GM19025 (cell line): ENCODE measurements around the gene NOC4L.

Experiments used
- ATAC-seq: cut with Tn5 transposase; IDR thresholded peaks from one replicate; pipeline ENCODE4 v1.9.1; 2021; ENCODE audit warnings: mild to moderate bottlenecking, low read depth, moderate library complexity; ENCODE audit not compliant: unreplicated experiment

Gene NOC4L

DNA sequence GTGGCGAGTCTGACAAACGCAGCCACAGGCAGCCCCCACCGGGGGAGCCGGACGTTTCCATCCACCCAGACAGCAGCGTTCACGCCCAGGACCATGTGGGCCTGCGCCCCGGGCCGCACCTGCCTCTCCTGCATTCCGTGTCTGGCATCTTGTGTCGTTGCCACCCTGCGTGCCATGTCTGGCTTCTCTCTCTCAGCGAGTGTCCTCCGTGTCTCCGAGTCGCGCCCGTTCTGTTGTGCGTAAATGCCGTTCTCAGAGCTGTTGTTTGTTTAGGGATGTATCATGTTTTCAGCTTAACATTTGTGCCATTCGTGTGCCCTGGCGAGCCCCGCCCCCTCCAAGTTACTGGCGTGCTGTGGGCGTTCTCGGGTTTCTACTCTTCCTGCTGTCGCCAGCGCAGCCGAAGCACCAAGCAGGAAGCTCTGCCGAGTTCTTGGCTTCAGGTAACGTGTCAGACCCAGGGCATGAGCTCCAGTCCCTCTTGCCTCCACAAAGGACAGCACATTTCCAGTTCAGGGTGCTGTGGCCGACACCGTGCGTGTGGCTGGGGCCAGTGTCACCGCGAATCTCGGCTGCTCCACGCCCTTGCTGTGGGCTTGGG is 34.6 kb downstream of the NOC4L start:
- ATAC-seq = no peak

DNA sequence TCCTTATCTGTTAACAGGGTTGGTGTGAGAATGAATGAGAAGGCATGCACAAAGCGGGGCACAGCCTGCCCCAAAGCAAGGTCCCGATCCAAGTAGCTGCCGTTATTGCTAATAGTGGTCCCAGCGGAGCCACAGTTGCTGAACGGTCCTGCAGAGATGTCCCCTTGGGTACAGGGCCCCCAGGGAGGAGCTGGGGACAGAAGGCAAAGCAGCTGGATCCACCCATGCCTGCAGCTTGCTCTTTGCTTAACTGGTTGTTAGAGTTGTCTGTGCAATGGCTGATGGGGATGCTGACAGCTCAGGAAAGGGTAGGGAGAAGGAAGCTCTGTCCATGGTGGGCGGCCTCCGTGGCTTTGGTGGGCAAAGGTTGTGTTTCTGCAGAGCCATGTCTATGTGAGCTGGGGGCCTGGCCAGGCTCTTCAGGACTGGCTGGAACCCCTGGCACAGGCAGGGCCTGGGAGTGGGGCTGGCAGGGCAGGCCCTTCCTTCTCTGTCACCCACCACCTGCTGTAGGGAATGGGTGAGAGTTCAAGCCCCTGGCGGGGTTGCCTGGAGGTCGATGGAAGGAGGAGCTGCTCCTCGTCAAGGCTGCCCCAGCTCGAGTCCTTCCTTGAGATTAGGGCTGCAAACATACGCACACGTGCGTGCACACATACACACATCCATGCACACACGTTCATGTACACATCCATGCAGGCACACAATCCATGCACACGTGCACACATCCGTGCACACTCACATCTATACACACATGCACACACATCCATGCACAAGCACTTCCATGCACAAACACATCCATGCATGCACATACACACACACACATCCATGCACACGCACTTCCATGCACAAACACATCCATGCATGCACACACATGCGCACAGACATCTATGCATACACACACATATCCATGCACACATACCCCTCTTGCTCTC is 35.4 kb downstream of the NOC4L start:
- no peak for ATAC-seq

DNA sequence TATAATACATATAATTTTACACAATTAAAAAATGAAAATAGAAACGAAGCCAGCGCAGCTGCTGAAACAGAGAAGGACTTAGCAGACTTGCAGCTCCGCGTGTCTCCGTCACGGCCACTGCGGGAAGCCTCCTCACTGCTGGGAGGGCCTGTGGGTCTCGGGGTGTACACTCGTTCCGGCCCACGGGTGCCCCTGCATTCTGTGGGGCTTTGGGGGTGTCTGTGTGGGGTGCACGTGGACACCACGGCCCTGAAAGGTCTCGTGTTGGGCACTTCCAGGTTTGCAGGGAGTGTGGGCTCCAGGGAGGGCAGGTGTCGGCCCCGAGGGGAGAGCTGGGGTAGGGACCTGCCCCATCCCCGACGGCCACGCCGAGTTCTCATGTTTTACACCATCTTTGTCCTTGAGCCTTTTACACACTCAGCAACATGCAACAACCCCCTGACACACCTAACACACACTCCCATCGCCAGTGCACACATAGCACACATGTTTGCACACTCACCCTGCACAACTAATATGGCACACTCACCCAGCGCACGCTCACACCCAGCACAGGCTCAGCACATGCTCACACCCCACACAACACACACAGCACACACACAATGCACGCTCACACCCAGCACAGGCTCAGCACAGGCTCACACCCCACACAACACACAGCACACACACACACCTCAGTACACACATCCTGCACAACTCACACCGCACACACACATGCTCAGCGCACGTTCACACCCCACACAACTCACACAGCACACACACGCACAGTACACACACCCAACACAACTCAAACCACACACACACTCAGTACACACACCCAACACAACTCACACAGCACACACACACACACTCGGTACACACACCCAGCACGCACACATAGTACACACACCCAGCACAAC is 36.6 kb downstream of the NOC4L start:
- ATAC-seq = no peak

DNA sequence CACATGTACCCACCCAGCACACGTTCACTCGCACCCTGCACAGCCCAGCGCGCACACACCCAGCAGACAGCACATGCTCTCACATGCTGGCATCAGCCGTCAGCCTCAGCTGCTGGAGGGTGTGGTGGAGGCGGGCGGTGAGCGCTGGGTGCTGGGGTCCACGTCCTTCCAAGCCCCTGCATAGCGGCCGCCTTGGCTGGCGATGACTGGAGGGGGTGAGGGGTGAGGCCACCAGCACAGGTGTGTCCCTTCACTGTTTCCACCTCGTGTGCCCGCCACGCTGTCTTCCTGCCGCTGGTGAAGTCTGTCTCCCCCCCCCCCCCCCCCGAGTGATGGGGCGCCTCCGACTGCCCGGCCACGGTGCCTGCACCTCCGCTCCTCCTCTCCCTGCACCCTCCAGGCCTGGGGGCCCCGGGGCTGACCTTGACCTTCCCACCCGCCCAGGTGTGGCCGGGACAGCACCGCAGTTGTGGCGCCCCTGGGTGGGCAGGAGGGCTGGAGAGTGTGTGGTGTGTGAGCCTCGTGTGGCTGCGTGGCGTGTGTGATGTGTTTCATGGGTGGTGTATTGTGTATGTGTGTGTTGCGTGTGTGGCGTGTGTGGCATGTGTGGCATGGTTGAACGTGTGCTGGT is 37.4 kb downstream of the NOC4L start:
- no peak for ATAC-seq

DNA sequence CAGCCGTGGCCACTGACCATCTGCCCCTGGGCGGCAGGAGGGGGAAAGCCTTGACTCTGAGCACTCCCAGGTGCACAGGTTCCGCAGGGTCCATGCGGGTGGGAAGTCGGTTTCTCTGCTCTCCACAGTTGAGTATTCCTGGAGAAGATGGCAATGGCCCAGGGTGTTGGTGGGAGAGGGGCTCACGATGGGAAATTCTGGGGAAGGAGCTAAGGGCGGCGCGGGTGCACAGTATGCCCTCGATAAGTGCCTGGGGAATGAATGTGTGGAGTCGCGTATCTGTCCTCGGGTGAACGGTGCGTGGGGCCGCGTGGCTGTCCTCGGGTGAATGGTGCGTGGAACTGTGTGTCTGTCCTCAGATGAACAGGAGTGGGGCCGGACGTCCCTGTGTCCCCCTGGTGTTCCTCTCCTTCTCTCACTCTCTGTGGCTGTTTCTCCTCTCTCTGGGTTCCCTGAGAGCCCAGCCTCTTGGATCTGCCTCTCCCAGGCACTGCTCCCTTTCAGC is 38.0 kb downstream of the NOC4L start:
- no peak for ATAC-seq

DNA sequence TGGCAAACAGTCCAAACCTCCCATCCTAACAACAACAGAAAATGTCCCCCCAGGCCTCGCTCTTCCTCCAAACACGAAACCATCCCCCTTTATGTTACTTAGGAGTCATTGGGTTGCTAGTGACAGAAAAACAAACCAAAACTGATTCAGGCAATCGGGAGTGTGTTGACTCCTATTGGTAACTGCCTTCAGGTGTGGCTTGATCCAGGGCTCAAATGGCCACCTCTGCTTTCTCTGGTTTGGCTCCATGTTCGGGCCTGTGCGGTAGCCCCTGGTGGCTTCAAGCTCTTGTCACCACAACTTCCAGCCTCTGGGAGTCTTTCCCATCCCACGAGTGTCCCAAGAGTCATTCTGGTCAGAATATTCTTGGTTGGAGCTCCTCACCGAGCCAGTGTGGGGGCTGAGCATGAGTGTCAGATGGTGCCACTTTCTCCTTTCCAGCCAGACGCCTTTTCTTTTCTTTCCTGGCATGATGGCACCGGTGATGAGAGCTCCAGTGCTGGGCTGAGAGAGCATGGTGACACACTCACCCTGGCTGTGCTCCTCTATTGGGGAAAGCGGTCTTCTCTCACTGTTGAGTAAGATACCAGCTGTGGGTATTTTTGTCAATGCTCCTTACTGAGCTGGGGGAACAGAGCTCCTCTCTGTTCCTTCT is 38.6 kb downstream of the NOC4L start:
- ATAC-seq = no peak

DNA sequence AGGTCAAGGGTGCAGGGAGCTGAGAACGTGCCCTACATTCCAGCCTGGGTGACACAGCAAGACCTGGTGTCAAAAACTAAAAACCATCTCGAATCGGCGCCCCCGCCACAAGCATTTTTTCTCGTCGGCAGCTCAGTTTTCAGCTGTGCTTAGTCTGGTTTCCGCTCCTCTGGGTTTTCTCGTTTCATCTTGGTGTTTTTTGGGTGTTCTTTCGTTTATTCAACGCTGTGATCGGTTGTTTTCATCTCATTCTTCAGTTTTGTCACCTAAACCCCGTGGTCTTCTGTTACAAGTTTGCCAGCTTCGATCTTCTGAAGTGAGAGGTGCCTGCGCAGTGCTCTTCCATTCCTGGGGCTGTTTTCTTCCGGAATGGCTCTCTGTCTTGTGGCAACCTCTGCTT is 41.4 kb downstream of the NOC4L start:
- ATAC-seq = no peak

DNA sequence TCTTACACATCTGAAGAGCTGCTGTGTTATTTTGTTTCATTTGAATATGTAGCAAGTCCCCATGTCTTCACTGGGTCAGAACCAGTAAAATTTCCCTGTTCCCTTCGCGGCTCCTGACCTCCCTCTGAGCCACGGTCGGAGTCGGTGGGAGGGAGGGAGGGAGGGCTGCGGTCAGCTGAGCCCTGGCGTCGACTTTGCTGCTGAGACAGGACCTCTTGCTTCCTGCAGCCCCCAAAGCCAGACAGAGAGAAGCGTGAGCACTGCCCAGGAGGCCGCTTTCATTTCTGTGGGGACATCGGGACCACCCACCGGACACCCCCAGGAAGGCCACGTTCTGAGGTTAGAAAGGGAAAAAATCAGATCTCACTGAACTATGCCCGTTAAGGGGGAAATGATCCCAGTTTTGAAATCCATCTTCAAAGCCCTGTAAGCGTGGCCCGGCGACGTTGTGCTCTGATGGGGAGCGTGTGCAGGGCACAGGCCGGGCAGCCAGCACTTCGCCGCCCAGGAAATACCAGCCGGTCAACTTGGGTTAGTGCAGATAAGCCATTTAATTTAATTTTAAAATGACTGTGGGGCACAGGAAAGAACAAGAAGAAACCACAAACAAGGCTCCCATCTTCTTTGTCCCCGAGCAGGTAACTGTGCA is 42.1 kb downstream of the NOC4L start:
- no peak for ATAC-seq

DNA sequence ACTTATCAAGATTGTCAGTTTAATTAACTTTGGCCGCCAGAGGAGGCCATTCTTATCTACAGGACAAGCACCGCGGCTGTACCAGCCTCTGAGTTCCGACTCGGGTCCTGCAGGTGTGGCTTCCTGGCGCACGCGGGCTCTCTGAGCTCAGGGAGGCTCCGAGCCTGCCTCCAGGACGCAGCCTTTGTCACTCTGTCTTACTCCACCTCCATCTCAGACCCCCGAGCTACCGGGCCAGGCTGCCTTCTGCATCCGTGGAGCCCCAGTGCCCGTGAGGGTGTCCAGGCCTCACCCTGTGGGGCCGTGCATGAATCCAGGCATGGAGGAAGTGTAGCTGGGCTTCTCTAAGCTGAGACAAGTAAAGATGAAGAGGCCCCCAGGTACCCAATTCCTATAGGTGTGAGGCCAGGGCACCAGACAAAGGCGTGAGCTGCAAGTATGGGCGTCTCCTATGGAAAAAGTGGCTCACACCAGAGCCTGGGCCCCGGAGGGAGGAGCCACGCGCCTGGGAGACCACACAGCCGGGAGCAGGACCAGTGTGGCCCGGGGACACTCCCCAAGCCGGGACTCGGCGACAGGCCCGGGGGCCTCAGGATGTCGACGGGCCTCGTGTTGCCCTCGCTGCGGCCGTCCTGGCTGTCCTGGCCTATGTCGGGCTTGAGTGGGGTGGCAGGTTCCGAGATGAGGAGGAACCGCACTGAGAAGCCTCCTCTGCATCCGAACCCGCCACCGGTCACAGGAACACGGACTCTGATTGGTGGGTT is 42.8 kb downstream of the NOC4L start:
- ATAC-seq = no peak

DNA sequence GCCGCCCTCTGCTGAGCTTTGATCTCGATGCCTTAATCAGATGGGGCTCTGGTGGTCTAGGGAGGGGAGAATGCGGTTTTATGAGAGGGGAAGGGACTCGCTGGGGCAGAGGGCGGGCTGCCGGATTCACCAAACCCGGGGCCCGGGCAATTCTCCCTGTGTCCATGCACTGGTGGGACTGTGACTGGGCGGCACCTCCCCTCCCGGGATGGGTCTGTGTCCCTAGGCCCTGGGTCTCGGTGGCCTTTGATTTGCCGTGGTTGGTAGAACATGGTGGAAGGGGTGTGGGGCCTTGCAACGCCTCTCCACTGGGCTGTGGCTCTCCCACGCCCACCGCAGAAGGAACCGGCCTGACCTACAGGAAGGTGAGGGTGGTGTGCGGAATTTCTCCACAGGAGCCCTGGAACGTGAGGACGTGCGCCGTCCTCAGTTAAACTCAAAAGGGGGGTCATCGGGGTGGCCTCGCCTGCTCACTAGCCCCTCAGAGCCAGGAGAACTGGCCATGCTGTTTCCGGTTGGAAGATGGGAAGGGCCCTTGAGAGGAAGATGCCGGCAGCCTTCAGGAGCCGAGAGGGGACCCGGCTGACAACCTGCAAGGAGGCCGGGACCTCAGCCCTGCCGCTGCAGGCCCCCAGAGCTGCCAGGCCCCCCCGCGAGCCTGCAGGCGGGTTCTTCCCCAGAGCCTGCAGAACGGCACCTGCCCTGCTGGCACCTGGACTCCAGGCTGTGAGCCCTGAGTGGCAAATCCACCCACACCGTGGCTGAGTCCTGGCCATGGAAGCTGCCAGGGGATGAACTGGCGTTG is 43.6 kb downstream of the NOC4L start:
- ATAC-seq = no peak

DNA sequence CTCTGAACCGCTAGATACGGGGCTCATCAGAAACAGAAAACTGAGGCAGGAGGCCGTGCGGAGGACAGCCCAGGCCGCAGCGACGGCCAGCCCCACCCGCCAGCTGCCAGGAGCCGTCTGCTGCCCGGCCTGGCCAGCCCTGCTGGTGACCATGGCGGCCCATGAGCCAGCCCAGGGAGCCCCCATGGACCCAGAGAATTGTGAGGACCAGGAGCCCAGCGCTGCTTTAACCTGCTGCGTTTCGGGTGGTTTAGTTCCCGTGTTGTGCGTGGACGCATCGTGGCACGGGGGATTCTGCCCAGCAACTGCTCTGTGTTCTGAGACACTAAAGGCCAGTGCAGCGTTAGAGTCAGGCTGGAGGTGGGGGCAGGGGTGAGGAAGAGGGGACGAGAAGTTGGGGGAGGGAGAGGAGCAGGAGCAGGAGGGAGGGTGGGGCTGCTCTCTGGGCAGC is 44.2 kb downstream of the NOC4L start:
- ATAC-seq = no peak

DNA sequence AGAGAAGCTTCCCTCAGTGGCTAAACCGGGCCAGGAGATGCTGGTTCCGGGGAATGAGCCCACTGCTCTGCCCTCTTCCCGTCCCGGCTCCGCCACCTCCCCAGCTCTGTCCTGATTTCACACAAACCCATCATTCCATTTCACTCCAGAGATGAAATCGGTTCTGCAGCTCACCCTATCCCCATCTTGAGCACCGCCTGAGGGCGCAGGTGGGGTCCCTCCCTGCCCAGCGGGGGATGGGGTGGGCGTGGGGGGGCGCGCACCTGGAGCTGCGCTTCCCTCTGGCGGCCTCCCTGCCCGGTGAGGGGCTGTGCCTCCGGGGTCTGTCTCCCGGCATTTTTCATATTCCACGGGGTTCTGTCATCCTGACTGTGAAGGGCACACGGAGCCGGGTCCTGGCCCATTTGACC is 44.7 kb downstream of the NOC4L start:
- ATAC-seq = no peak

DNA sequence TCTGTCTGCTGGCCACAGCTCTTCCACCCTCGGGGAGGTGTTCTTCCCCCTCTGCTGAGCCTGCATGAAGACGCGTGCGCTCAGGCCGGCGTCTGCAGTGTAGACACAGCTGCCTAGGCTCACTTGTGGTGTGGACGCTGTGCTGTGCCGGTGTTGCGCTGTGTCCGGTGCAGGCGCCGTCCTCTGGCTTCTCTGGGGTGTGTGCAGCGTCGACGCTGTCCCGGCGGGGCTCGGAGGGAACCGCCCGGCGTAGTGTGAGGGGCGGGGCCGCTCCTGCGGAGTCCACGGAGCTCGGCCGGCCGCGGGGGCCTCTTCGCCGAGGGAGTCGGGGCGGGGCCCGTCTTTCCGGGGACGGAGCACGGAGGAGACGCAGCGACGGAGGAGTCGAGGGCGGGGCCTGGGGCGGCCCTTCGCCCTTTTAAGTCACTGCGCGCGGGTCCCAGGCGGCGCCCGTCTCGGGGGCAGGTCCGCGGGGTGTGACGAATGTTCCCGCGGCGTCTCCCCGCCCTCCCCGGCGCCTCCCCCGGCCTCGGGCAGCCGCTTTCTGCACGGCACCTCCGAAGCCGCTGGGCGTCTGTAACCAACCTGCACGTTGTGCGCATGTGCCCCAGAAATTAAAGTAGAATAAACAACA is 45.2 kb downstream of the NOC4L start:
- ATAC-seq = peak; percentile 88

DNA sequence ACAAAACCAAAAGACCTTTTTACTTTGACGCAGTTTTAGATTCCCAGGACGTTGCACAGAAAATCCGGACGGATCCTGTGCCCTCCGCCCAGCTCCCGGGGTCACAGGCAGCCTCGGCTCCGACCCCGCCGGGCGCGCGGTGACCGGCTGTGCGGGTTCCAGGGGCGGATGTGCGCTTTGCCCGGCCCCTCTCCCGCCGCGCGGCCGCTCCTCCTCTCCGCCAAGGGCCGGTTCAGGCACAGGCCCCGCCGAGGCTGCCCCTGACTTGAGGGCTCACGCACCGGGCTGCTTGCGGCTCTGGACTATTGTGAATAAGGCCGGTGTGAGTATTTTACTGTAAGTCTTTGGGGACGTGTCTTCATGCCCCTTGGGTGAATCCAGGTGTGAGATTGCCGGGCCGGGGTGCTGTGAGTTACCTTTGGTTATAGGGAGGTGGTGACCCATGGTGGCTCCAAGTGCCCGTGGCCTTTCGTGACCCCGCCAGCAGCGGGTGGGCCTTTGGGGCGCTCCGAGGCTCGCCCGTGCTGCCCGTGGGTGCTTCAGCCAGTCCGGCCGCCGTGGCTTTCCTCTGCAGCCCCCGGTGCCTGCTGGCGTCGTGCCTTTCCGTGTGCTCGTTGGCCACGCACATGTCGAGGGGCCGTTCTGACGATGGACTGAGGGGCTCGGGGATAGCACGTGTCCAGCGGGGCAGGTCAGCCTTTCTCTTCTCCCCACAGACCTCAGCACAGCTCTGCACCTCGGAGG is 45.9 kb downstream of the NOC4L start:
- ATAC-seq = peak; percentile 15

DNA sequence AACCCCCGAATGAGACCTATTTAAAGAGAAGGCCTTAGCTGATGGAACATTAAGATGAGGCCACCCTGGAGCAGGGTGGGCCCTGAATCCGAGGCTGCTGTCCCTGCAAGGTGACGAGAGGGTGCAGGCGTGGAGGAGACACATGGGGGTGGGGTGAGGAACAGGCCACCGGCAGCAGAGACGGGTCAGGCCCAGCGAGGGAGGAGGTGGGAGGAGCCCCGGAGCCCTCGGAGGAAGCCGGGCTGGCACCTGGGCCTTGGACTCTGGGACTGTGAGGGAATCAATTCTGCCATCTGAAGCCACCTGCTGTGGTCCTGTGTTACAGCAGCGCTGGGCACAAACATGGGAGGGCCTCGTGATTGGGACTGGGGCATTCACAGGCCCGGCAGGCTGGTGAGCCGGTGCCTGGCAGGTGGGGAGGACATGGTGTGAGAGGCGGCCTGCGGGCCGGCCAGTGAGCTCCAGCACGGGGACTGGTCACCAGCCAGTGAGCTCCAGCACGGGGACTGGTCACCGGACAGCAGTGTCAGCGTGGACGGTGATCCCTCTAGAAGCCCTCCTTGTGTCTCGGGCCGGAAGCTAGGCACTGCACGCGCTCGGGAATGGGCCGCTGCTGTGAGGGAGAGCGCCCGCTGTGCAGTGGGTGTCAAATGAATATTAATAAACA is 46.7 kb downstream of the NOC4L start:
- ATAC-seq = no peak
